Endothelial cell of umbilical vein (primary cell): Measurements from ENCODE around the gene EDN2. TPM values are rescaled to one million over a fixed set of nuclear protein-coding genes. Genes with fewer than 3 reads are reported as not detected.

Source experiments
- BruUV-seq: library from RNA; stranded (reverse); fragments of 400-500 nt; replicated peaks from 2 replicates; lab custom pipeline; 2021; lab: Mats Ljungman, UMichigan
- CTCF ChIA-PET: fragments of 300-600, 350-600 bp; sonication (Branson Sonifier 250); formaldehyde crosslinking; loops from one replicate; lab custom pipeline; 2021; ENCODE audit warnings: antibody characterized with exemption, inconsistent platforms; lab: Charles Lee
- POLR2A ChIA-PET: fragments of 300-600, 350-600 bp; sonication (Branson Sonifier 250); formaldehyde crosslinking; loops from one replicate; lab custom pipeline; 2021; ENCODE audit warnings: antibody characterized with exemption, inconsistent platforms; lab: Charles Lee
- DNase-seq: peaks from one replicate; pipeline ENCODE4 v3.0.0-alpha.2; 2011; ENCODE audit warnings: low read depth, low spot score
- FAIRE-seq: peaks from 2 replicates; lab custom pipeline; 2011; peaks lifted over from hg19 to GRCh38; lab: Jason Lieb, UNC
- H2AFZ ChIP-seq: 2 replicates; pipeline ENCODE4 v1.6.0; 2012; ENCODE audit warnings: low read depth, low read length, control low read depth, inconsistent platforms
- H3K27ac ChIP-seq: 2 replicates; pipeline ENCODE4 v1.5.1; 2011; ENCODE audit warnings: low read depth, mild to moderate bottlenecking, control low read depth, low read length, moderate library complexity; ENCODE audit not compliant: insufficient read depth
- H3K27me3 ChIP-seq, 2 experiments: 2 replicates each; pipeline versions ENCODE4 v1.6.0 to v1.6.1; 2011; ENCODE audit warnings: low read length in 2 of 2, mixed read lengths in 1 of 2; ENCODE audit not compliant: control insufficient read depth in 2 of 2, insufficient read depth in 2 of 2
- H3K36me3 ChIP-seq, 2 experiments: 2 replicates in 1 of 2; 3 replicates in 1 of 2; pipeline ENCODE4 v1.5.1; 2011; ENCODE audit warnings: low read length in 2 of 2, mild to moderate bottlenecking in 1 of 2, moderate library complexity in 1 of 2; ENCODE audit not compliant: control insufficient read depth in 2 of 2, insufficient read depth in 2 of 2; ENCODE audit errors: extremely low read depth in 1 of 2
- H3K4me1 ChIP-seq: 3 replicates; pipeline ENCODE4 v1.5.1; 2011; ENCODE audit warnings: mild to moderate bottlenecking, low read length; ENCODE audit not compliant: control insufficient read depth, insufficient read depth; ENCODE audit errors: extremely low read depth
- H3K4me2 ChIP-seq: 2 replicates; pipeline ENCODE4 v1.6.1; 2011; ENCODE audit warnings: low read length, control low read depth, mixed read lengths; ENCODE audit not compliant: insufficient read depth
- H3K4me3 ChIP-seq, 3 experiments: fragments of 200-600 bp in 1 of 3; sonication (generic), shearing (Covaris generic) in 1 of 3; replicated peaks in 1 of 3; 2 replicates each; pipeline ENCODE4 v1.5.1; 2011 to 2016; ENCODE audit warnings: control low read depth in 3 of 3, low read length in 3 of 3, mild to moderate bottlenecking in 2 of 3, inconsistent platforms in 1 of 3, low read depth in 1 of 3, moderate library complexity in 1 of 3; ENCODE audit not compliant: insufficient read depth in 1 of 3
- H3K79me2 ChIP-seq: 2 replicates; pipeline ENCODE4 v1.6.0; 2012; ENCODE audit warnings: low read length, inconsistent platforms; ENCODE audit not compliant: control insufficient read depth, insufficient read depth
- H3K9ac ChIP-seq: replicated peaks from 2 replicates; pipeline ENCODE3; 2011; ENCODE audit warnings: low read length, control low read depth; ENCODE audit not compliant: insufficient read depth; ENCODE audit errors: extremely low read depth
- H3K9me1 ChIP-seq: replicated peaks from 3 replicates; pipeline ENCODE4 v1.6.0; 2011; ENCODE audit warnings: mild to moderate bottlenecking, low read length; ENCODE audit not compliant: control insufficient read depth, insufficient read depth; ENCODE audit errors: extremely low read depth
- H3K9me3 ChIP-seq: replicated peaks from 2 replicates; pipeline ENCODE4 v1.5.1; 2012; ENCODE audit warnings: low read length, inconsistent platforms; ENCODE audit not compliant: control insufficient read depth, insufficient read depth
- H4K20me1 ChIP-seq: replicated peaks from 2 replicates; pipeline ENCODE3; 2011; ENCODE audit warnings: mild to moderate bottlenecking, low read length; ENCODE audit not compliant: control insufficient read depth, insufficient read depth; ENCODE audit errors: extremely low read depth
- EZH2 ChIP-seq: IDR thresholded peaks from 2 replicates; pipeline ENCODE4 v1.6.1; 2012; ENCODE audit warnings: borderline replicate concordance, low read depth, mild to moderate bottlenecking, moderate library complexity, low read length, inconsistent platforms; ENCODE audit not compliant: severe bottlenecking
- FOS ChIP-seq: IDR thresholded peaks from 2 replicates; pipeline ENCODE4 v1.6.1; 2011; ENCODE audit warnings: mild to moderate bottlenecking, low read length, moderate library complexity, borderline replicate concordance; ENCODE audit not compliant: insufficient read depth
- JUN ChIP-seq: IDR thresholded peaks from 2 replicates; pipeline ENCODE4 v1.6.1; 2011; ENCODE audit warnings: borderline replicate concordance, low read depth; ENCODE audit not compliant: insufficient read length, insufficient read depth
- MYC ChIP-seq: IDR thresholded peaks from one replicate; pipeline ENCODE4 v1.6.1; 2011; ENCODE audit warnings: mild to moderate bottlenecking, low read depth, low read length
- POLR2A ChIP-seq: IDR thresholded peaks from 2 replicates; pipeline ENCODE4 v1.6.1; 2012; ENCODE audit warnings: low read depth, mild to moderate bottlenecking, control low read depth, low read length
- POLR2AphosphoS5 ChIP-seq: IDR thresholded peaks from 2 replicates; pipeline ENCODE4 v1.6.1; 2012; ENCODE audit warnings: low read depth, mild to moderate bottlenecking, control low read depth, low read length, moderate library complexity; ENCODE audit not compliant: insufficient read depth
- dilution Hi-C: fragments of 300-500 bp; cut with MboI; formaldehyde crosslinking; loops from one replicate; pipeline ENCODE4 v1.15.0; 2019; ENCODE audit warnings: low sequenced_read_pairs; ENCODE audit not compliant: extremely low pct_ligation_motif_present
- intact Hi-C: fragments of 100-400 bp; cut with micrococcal nuclease; formaldehyde crosslinking; loops from one replicate; pipeline ENCODE4 v1.10.0; 2022
- polyA plus RNA-seq, 4 experiments: library from polyadenylated mRNA; depleted of rRNA in 3 of 4; stranded (reverse) in 3 of 4; unstranded in 1 of 4; fragments of >200 nt; gene quantifications; 2 replicates each; pipeline versions ENCODE4 v1.2.1 to v1.2.3, GENCODE V29; 2011 to 2012; ENCODE audit warnings: missing spikeins in 1 of 4
- total RNA-seq: library from RNA; stranded (reverse); gene quantifications from 2 replicates; pipeline ENCODE4 v1.2.3, GENCODE V29; 2021
- TF ChIP-seq, protein P1 (sequence below): IDR thresholded peaks from 2 replicates; pipeline ENCODE4 v1.6.1; 2011; ENCODE audit not compliant: insufficient read depth, insufficient read length
- TF ChIP-seq, protein P2 (sequence below), 2 donors: IDR thresholded peaks; 1 replicate in 1 of 2; 2 replicates in 1 of 2; pipeline ENCODE4 v1.5.1; 2011; ENCODE audit warnings: low read length in 2 of 2, mild to moderate bottlenecking in 2 of 2, moderate library complexity in 2 of 2, control low read depth in 1 of 2, inconsistent platforms in 1 of 2, low read depth in 1 of 2; ENCODE audit not compliant: insufficient read depth in 1 of 2; ENCODE audit errors: extremely low read depth in 1 of 2

EDN2 gene
- total and polyA plus RNA-seq, 2 donors (not counting 3 experiments of a cell fraction or from before 2014, with no cell fraction given): not detected

DNA sequence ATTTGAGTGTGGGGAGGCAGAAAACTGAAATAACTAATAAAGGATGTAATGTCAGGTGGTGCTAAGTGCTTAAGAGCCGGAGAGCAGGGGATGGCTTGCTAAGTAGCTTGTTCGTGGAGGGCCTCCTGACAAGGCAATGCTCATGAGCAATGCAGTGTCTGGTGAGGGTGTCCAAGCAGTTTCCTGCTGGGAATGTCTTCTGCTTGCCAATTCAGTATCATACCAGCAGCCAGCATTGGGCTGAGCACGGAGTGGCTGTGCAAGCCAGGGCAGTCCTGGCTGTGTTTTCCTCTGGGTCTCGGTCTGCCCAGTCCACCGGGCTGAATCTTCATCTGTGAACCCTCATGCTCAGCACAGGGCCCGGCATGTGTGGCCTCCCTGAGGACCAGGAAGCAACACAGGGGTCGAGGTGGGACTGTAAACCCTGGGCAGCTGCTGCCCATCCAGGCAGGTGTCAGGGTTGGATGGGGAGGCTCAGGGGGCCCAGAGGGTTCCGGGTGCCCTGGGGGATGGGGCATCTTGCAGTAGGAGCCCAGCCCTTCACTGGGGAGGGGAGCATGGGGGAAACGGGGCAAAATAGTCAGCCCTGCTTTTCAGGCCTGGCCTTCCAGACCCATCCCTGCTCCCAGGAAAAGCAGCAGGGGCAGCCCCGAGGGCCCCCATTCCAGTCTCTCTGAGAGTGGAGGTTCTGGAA lies 27.5 kb downstream of the EDN2 start:
- DNase-seq: no peak
- BruUV-seq: no TSS peak
- Histone ChIP-seq H3K9me1 (no peaks in the 10 kb centered on the region), H3K36me3 (no peaks in the 10 kb centered on the region), H3K4me2 (no peak overlapping the region), H3K9me3 (no peaks in the 10 kb centered on the region), H3K27ac (no peak overlapping the region), H3K27me3 (peaks cover 0 to 7% of the 10 kb centered on the region in 2 experiments), H3K79me2 (no peaks in the 10 kb centered on the region), H3K4me1 (no peaks in the 10 kb centered on the region), H3K9ac (no peak overlapping the region), H3K4me3 (no peak overlapping the region), H4K20me1 (no peaks in the 10 kb centered on the region), H2AFZ (no peak overlapping the region)
- ChIA-PET CTCF (interaction anchor here (1.5 kb wide), 1 partner anchor 24 kb away, joined by 4 read pairs; no protein-coding TSS in a partner anchor), POLR2A (no interaction called here)
- TF ChIP-seq JUN (no peak), FOS (no peak), MYC (no peak), POLR2AphosphoS5 (no peak), POLR2A (no peak), EZH2 (no peak)
- TF ChIP-seq, protein P1, sequence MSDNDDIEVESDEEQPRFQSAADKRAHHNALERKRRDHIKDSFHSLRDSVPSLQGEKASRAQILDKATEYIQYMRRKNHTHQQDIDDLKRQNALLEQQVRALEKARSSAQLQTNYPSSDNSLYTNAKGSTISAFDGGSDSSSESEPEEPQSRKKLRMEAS: no peak
- TF ChIP-seq, protein P2, sequence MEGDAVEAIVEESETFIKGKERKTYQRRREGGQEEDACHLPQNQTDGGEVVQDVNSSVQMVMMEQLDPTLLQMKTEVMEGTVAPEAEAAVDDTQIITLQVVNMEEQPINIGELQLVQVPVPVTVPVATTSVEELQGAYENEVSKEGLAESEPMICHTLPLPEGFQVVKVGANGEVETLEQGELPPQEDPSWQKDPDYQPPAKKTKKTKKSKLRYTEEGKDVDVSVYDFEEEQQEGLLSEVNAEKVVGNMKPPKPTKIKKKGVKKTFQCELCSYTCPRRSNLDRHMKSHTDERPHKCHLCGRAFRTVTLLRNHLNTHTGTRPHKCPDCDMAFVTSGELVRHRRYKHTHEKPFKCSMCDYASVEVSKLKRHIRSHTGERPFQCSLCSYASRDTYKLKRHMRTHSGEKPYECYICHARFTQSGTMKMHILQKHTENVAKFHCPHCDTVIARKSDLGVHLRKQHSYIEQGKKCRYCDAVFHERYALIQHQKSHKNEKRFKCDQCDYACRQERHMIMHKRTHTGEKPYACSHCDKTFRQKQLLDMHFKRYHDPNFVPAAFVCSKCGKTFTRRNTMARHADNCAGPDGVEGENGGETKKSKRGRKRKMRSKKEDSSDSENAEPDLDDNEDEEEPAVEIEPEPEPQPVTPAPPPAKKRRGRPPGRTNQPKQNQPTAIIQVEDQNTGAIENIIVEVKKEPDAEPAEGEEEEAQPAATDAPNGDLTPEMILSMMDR (IDR thresholded peaks at IDR 0.05; ENCODE audit: extremely low read depth in 1 of 2, insufficient read depth in 1 of 2, low read depth in 1 of 2, low read length in 2 of 2): no peak
- intact Hi-C loops: no loop called here
- FAIRE-seq: no peak
- dilution Hi-C loops: no loop called here
